OCI-LY3 (cell line): Measurements from ENCODE around the gene LCNL1.
A peak's percentile ranks its signal among the peaks of the same experiment; 100 is the strongest.

Experiments used
- H2AFZ ChIP-seq: fragments of 200-600, 300-600 bp; shearing (Covaris generic); 2 replicates; pipeline ENCODE4 v1.6.0; 2014; ENCODE audit warnings: antibody characterized with exemption, low read depth, low read length
- H3K27ac ChIP-seq: fragments of 200-600, 300-600 bp; sonication (generic); 2 replicates; pipeline ENCODE4 v1.5.1; 2014; ENCODE audit warnings: mild to moderate bottlenecking, low read length, moderate library complexity, mixed read lengths
- H3K27me3 ChIP-seq: fragments of 200-600, 300-600 bp; sonication (generic); 2 replicates; pipeline ENCODE4 v1.6.1; 2014; ENCODE audit warnings: low read depth, low read length, mixed read lengths
- H3K36me3 ChIP-seq: fragments of 200-600, 300-600 bp; sonication (generic); replicated peaks from 2 replicates; pipeline ENCODE3; 2014; ENCODE audit warnings: low read depth, low read length, mixed read lengths
- H3K4me1 ChIP-seq: fragments of 300-600, 200-600 bp; sonication (generic); 2 replicates; pipeline ENCODE4 v1.6.1; 2014; ENCODE audit warnings: low read length, mixed read lengths
- H3K4me2 ChIP-seq: fragments of 200-600, 300-600 bp; sonication (generic); 2 replicates; pipeline ENCODE4 v1.6.1; 2014; ENCODE audit warnings: low read length, mixed read lengths
- H3K4me3 ChIP-seq: fragments of 300-600, 200-600 bp; sonication (generic); 2 replicates; pipeline ENCODE4 v1.5.1; 2014; ENCODE audit warnings: antibody characterized with exemption, mild to moderate bottlenecking, low read length, moderate library complexity
- H3K79me2 ChIP-seq: fragments of 300-600, 200-600 bp; shearing (Covaris generic); 2 replicates; pipeline ENCODE4 v1.6.1; 2014; ENCODE audit warnings: mild to moderate bottlenecking, low read length, mixed read lengths
- H3K9ac ChIP-seq: fragments of 300-600, 200-600 bp; shearing (Covaris generic); 2 replicates; pipeline ENCODE4 v1.6.0; 2014; ENCODE audit warnings: mild to moderate bottlenecking, low read length, moderate library complexity
- H3K9me3 ChIP-seq: fragments of 200-600, 300-600 bp; shearing (Covaris generic); 2 replicates; pipeline ENCODE4 v1.6.1; 2014; ENCODE audit warnings: low read length, mixed read lengths; ENCODE audit not compliant: insufficient read depth
- H4K20me1 ChIP-seq: fragments of 200-600, 300-600 bp; sonication (generic); 2 replicates; pipeline ENCODE4 v1.6.1; 2016; ENCODE audit warnings: low read length, mixed read lengths; ENCODE audit not compliant: insufficient read depth
- CTCF ChIP-seq: fragments of 200-600, 300-600 bp; sonication (generic); IDR thresholded peaks from 2 replicates; pipeline ENCODE4 v1.5.1; 2014; ENCODE audit warnings: antibody characterized with exemption, low read length, low read depth
- EZH2phosphoT487 ChIP-seq: fragments of 200-600 bp; shearing (Covaris generic); IDR thresholded peaks from 2 replicates; pipeline ENCODE4 v1.6.1; 2018; ENCODE audit warnings: antibody characterized with exemption, mixed run types, low read depth

Gene LCNL1

GRCh38 chr9:136944212-136944518 lies 38.6 kb upstream of the LCNL1 start:
- H3K27me3 ChIP-seq: no peaks in the 10 kb centered on the region
- peak overlapping the region; percentile 96 for H3K4me3 ChIP-seq
- H3K4me1 ChIP-seq: peaks cover 27% of the 10 kb centered on the region
- H3K9ac ChIP-seq: peak overlapping the region; percentile 83
- no peaks in the 10 kb centered on the region for H3K9me3 ChIP-seq
- H3K79me2 ChIP-seq: peaks cover 18% of the 10 kb centered on the region
- TF ChIP-seq EZH2phosphoT487 (no peak), CTCF (no peak)
- peaks cover 32% of the 10 kb centered on the region for H3K36me3 ChIP-seq
- peak overlapping the region; percentile 56 for H3K27ac ChIP-seq
- H4K20me1 ChIP-seq: no peaks in the 10 kb centered on the region
- H3K4me2 ChIP-seq: peak overlapping the region; percentile 83
- no peak overlapping the region for H2AFZ ChIP-seq

GRCh38 chr9:136944519-136945332 lies 38.1 kb upstream of the LCNL1 start, which contains the start of the genes C8G and FBXW5:
TSS of gene C8G (plus strand) at chr9:136945243. CDS start at chr9:136945321, 78 bp downstream.
TSS of gene FBXW5 (minus strand) at chr9:136944738. CDS start at chr9:136944083, 655 bp downstream.
- H3K27ac ChIP-seq: peak within 1 kb of the TSS; percentile 56
- H3K9me3 ChIP-seq: no peaks in the 10 kb centered on the region
- H3K9ac ChIP-seq: peak within 1 kb of the TSS; percentile 83
- peak within 1 kb of the TSS; percentile 96 for H3K4me3 ChIP-seq
- no peaks in the 10 kb centered on the region for H3K27me3 ChIP-seq
- peak within 1 kb of the TSS; percentile 83 for H3K4me2 ChIP-seq
- peaks cover 28% of the 10 kb centered on the region for H3K4me1 ChIP-seq
- peaks cover 18% of the 10 kb centered on the region for H3K79me2 ChIP-seq
- no peaks in the 10 kb centered on the region for H4K20me1 ChIP-seq
- TF ChIP-seq CTCF (peak; percentile 82), EZH2phosphoT487 (no peak)
- peak within 1 kb of the TSS; percentile 36; the same call in 1 of the 2 replicates for H2AFZ ChIP-seq
- peaks cover 26% of the 10 kb centered on the region for H3K36me3 ChIP-seq

GRCh38 chr9:136945333-136946227 lies 37.2 kb upstream of the LCNL1 start:
- no peak overlapping the region for H3K9ac ChIP-seq
- peaks cover 31% of the 10 kb centered on the region for H3K4me1 ChIP-seq
- H2AFZ ChIP-seq: no peak overlapping the region; the same call in 1 of the 2 replicates

More at GRCh38 chr9:136945333-136946227, 37.2 kb upstream of the LCNL1 start:
- H3K36me3 ChIP-seq: peaks cover 19% of the 10 kb centered on the region
- H3K4me3 ChIP-seq: no peak overlapping the region
- TF ChIP-seq EZH2phosphoT487 (no peak), CTCF (no peak)
- H3K9me3 ChIP-seq: no peaks in the 10 kb centered on the region
- no peak overlapping the region for H3K4me2 ChIP-seq
- no peaks in the 10 kb centered on the region for H3K27me3 ChIP-seq
- no peak overlapping the region for H3K27ac ChIP-seq
- peaks cover 18% of the 10 kb centered on the region for H3K79me2 ChIP-seq
- H4K20me1 ChIP-seq: no peaks in the 10 kb centered on the region
